ENCODE results near the gene CHI3L1.

CHI3L1 gene

DNA sequence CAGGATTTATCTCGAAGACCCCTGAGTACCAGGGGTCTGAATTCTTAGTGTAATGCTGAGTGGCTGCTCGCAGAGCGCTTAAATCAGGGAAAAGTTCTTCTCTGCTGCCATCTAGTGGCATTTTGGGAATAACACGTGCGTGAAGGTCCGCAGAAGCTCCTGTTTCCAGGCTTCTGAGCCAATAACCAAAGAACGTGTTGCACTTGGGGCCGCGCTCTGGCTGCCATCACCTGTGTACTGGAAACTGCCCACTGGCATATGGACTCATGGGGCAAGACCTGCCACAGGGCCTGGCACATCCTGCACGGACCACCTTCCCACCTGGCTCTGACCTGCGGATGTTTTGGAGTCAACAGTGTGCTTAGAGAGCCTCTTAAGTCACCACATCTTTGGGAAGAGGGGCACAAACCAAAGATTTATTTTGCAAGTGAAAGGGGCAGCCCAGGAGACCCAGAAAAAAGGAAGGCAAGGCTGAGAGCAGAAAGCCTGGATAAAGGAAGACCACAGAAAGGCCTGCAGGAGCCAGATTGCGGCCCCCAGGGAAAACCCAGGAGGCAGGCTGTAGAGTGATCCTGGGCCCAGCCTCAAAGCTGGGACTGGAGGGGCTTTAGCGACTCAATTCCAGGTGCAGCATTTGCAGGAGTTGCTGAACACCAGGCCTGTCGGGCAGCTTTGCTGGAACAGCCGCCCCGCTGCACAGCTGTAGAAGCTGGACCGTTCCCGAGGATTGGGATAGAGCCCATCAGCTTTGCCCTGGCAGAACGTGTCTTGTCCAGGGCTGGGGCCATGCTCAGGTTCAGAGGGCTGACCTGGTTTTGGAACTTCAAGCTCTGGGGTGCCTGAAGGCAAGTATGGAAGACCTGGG is 30.0 kb upstream of the CHI3L1 start:
- ChIA-PET POLR2A (interaction anchor here (0.8 to 1.2 kb wide), 2 partner anchors 11 to 51 kb away, joined by 3 read pairs; no protein-coding TSS in a partner anchor), CTCF (interaction anchor here (0.5 to 6.6 kb wide), 14 partner anchors 9 to 185 kb away, joined by 3 to 58 read pairs (median 5); partner anchors contain the start of gene ADORA1)
- TF ChIP-seq L3MBTL2 (conservative IDR thresholded peaks at IDR 0.05) (no peak), NFRKB (IDR thresholded peaks at IDR 0.05) (no peak), LEF1 (IDR thresholded peaks at IDR 0.05; ENCODE audit: borderline replicate concordance) (no peak), BHLHE40 (IDR thresholded peaks at IDR 0.05; ENCODE audit: borderline replicate concordance) (no peak), ELF4 (IDR thresholded peaks at IDR 0.05) (no peak)
- peak; percentile 83 for DNase-seq (ENCODE audit: extremely low spot score)

DNA sequence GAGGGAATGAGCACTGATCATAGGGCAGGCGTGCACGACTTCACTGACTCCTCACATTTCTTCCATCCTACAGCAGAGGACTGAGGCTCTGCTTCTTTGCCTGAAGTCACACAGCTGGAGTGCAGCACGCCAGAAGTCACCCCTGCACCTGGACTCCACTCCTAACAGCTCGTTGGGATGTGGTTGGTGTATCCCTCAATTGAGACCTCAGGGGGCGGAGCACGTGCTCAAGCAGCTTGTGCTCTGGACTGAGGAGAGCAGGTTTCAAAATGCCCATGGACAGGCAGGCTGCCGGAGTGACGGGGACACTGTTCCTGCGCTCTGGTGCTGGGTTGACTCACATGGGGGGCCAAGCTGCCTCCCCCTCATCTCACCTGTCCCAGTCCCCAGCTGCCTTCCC is 29.1 kb upstream of the CHI3L1 start:
- TF ChIP-seq FOXA1 (IDR thresholded peaks at IDR 0.05) (no peak), BHLHE40 (IDR thresholded peaks at IDR 0.05; ENCODE audit: borderline replicate concordance) (no peak), L3MBTL2 (conservative IDR thresholded peaks at IDR 0.05) (no peak), LEF1 (IDR thresholded peaks at IDR 0.05; ENCODE audit: borderline replicate concordance) (no peak), SUZ12 (IDR thresholded peaks at IDR 0.05) (no peak), FOXM1 (IDR thresholded peaks at IDR 0.05; ENCODE audit: borderline replicate concordance) (no peak), SP1 (IDR thresholded peaks at IDR 0.05) (no peak), HDGF (IDR thresholded peaks at IDR 0.05; ENCODE audit: borderline replicate concordance) (no peak), TARDBP (IDR thresholded peaks at IDR 0.05) (no peak), FOXK2 (IDR thresholded peaks at IDR 0.05) (no peak), ELF4 (IDR thresholded peaks at IDR 0.05) (no peak), NFRKB (IDR thresholded peaks at IDR 0.05) (no peak), ARNT (IDR thresholded peaks at IDR 0.05) (no peak), ZNF384 (IDR thresholded peaks at IDR 0.05) (no peak)
- TF ChIP-seq, protein P1, sequence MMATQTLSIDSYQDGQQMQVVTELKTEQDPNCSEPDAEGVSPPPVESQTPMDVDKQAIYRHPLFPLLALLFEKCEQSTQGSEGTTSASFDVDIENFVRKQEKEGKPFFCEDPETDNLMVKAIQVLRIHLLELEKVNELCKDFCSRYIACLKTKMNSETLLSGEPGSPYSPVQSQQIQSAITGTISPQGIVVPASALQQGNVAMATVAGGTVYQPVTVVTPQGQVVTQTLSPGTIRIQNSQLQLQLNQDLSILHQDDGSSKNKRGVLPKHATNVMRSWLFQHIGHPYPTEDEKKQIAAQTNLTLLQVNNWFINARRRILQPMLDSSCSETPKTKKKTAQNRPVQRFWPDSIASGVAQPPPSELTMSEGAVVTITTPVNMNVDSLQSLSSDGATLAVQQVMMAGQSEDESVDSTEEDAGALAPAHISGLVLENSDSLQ (IDR thresholded peaks at IDR 0.05) = no peak
- POLR2A ChIA-PET = interaction anchor here (0.8 to 1.2 kb wide), 2 partner anchors 10 to 52 kb away, joined by 3 read pairs; no protein-coding TSS in a partner anchor
- DNase-seq (ENCODE audit: extremely low spot score) = no peak

DNA sequence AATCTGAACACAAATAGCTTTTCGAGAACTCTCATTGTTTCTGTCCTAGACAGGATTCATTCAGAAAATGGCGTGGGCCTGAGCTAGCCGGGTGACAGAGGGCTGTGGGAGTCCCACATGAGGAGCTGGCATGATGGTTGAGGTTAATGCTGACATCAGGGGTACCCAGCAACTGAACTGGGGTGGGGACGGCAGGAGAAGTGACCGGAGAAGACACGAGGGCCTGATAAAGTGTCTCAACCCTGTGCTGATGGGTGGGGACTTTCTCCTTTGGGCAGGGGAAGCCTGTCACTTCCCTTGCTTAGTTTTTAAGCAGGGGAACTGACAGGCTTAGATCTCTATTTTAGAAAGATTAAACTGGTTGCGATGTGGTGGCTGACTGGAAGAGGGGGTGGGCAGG is 28.4 kb upstream of the CHI3L1 start:
- no peak for DNase-seq (ENCODE audit: extremely low spot score)
- no peak for TF ChIP-seq NFRKB (IDR thresholded peaks at IDR 0.05)
- TF ChIP-seq FOXA1 (IDR thresholded peaks at IDR 0.05) = no peak
- TF ChIP-seq HDGF (IDR thresholded peaks at IDR 0.05; ENCODE audit: borderline replicate concordance) = no peak
- TF ChIP-seq, protein P1 (IDR thresholded peaks at IDR 0.05) = no peak
- no peak for TF ChIP-seq FOXK2 (IDR thresholded peaks at IDR 0.05)
- TF ChIP-seq ELF4 (IDR thresholded peaks at IDR 0.05) = no peak
- no peak for TF ChIP-seq CTBP1 (IDR thresholded peaks at IDR 0.05; ENCODE audit: borderline replicate concordance)
- POLR2A ChIA-PET = interaction anchor here (1.2 kb wide), 1 partner anchor 52 kb away, joined by 3 read pairs; no protein-coding TSS in a partner anchor
- CTCF ChIA-PET = interaction anchor here (0.6 to 6.6 kb wide), 7 partner anchors 42 to 607 kb away, joined by 4 to 58 read pairs (median 7); partner anchors contain the start of gene ADORA1

More for the DNA sequence above, 29.1 kb upstream of the CHI3L1 start:
- CTCF ChIA-PET = interaction anchor here (1.0 to 6.6 kb wide), 10 partner anchors 10 to 184 kb away, joined by 3 to 58 read pairs (median 6); partner anchors contain the start of gene ADORA1

DNA sequence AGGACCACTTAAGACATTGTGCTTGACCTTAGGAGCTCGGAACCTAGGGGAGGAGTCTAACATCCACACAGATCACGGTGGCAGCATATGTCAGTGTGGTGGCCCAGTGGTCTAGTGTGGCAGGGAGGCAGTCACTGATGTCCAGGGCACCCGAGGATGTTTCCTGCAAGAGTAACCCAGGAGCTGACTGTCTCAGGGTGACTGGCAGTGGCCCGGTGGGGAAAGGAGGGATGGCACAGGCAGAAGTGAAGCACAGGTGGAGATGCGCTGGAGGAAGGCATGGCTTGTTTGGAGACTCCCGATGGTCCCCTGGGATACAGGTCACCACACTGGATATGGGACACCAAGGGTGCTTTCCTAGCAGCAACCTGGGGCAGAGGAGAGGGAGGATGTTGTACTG is 26.6 kb upstream of the CHI3L1 start:
- no peak for TF ChIP-seq SUZ12 (IDR thresholded peaks at IDR 0.05)
- TF ChIP-seq ELF4 (IDR thresholded peaks at IDR 0.05) = no peak
- no peak for TF ChIP-seq FOXM1 (IDR thresholded peaks at IDR 0.05; ENCODE audit: borderline replicate concordance)
- ChIA-PET CTCF (interaction anchor here (2.3 kb wide), 1 partner anchor 95 kb away, joined by 6 read pairs; no protein-coding TSS in a partner anchor), POLR2A (no interaction called here)
- DNase-seq (ENCODE audit: extremely low spot score) = no peak

DNA sequence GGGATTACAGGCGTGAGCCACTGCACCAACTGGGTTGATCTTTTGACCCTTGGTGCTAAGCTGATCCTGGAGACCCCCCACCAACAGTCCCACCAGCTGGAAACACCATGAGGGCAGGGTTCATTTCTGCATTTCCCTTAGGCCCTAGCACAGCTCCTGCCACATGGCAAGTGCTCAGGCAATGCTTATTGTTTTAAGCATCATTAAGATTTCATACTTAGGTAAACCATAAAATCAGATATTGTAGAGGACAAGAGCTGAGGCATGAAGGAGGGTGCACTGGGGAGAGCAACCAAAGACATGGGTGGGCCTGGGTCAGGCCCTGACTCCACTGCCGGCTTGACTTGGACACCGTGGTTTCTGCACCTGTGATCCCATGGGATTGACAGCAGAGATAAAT is 25.3 kb upstream of the CHI3L1 start:
- TF ChIP-seq ARNT (IDR thresholded peaks at IDR 0.05) (no peak), TARDBP (IDR thresholded peaks at IDR 0.05) (no peak), CTBP1 (IDR thresholded peaks at IDR 0.05; ENCODE audit: borderline replicate concordance) (no peak), SUZ12 (IDR thresholded peaks at IDR 0.05) (no peak), NFRKB (IDR thresholded peaks at IDR 0.05) (no peak), FOXA1 (IDR thresholded peaks at IDR 0.05) (no peak), LEF1 (IDR thresholded peaks at IDR 0.05; ENCODE audit: borderline replicate concordance) (no peak), ELF4 (IDR thresholded peaks at IDR 0.05) (no peak), BHLHE40 (IDR thresholded peaks at IDR 0.05; ENCODE audit: borderline replicate concordance) (no peak), ZNF384 (IDR thresholded peaks at IDR 0.05) (no peak), FOXK2 (IDR thresholded peaks at IDR 0.05) (no peak), L3MBTL2 (conservative IDR thresholded peaks at IDR 0.05) (no peak), SP1 (IDR thresholded peaks at IDR 0.05) (no peak), HDGF (IDR thresholded peaks at IDR 0.05; ENCODE audit: borderline replicate concordance) (no peak)
- TF ChIP-seq, protein P1 (IDR thresholded peaks at IDR 0.05) = no peak
- CTCF ChIA-PET = interaction anchor here (2.3 kb wide), 1 partner anchor 94 kb away, joined by 6 read pairs; no protein-coding TSS in a partner anchor
- POLR2A ChIA-PET = no interaction called here
- DNase-seq (ENCODE audit: extremely low spot score) = no peak

DNA sequence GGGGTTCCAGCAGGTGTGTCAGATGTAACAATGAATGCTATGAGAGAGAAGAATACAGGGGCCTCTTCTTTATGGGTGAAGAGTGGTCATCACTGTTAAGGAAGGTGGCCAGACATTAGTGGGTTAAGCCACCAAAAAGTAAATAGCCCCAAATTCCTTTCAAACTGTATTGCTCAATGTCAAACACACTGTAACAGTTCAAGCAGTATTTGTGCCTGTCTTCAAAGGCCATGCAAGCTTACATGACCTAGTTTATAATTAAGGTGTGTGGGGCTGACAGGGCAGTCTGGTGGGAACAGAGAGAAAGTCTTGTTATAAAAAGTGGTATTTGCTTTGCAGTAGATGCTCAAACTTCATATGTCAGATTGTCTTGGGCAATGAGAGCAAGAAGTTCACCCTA is 24.5 kb upstream of the CHI3L1 start:
- ChIA-PET CTCF (interaction anchor here (2.3 kb wide), 1 partner anchor 93 kb away, joined by 6 read pairs; no protein-coding TSS in a partner anchor), POLR2A (no interaction called here)
- no peak for DNase-seq (ENCODE audit: extremely low spot score)
- TF ChIP-seq FOXM1 (IDR thresholded peaks at IDR 0.05; ENCODE audit: borderline replicate concordance) (no peak), SP1 (IDR thresholded peaks at IDR 0.05) (no peak), L3MBTL2 (conservative IDR thresholded peaks at IDR 0.05) (no peak), BHLHE40 (IDR thresholded peaks at IDR 0.05; ENCODE audit: borderline replicate concordance) (no peak), ZNF384 (IDR thresholded peaks at IDR 0.05) (no peak), NFRKB (IDR thresholded peaks at IDR 0.05) (no peak), FOXA1 (IDR thresholded peaks at IDR 0.05) (no peak), FOXK2 (IDR thresholded peaks at IDR 0.05) (no peak), ELF4 (IDR thresholded peaks at IDR 0.05) (no peak), HDGF (IDR thresholded peaks at IDR 0.05; ENCODE audit: borderline replicate concordance) (no peak), ARNT (IDR thresholded peaks at IDR 0.05) (no peak), TARDBP (IDR thresholded peaks at IDR 0.05) (no peak), SUZ12 (IDR thresholded peaks at IDR 0.05) (no peak), CTBP1 (IDR thresholded peaks at IDR 0.05; ENCODE audit: borderline replicate concordance) (no peak), LEF1 (IDR thresholded peaks at IDR 0.05; ENCODE audit: borderline replicate concordance) (no peak)
- TF ChIP-seq, protein P1 (IDR thresholded peaks at IDR 0.05) = no peak
